PFSK-1 (cell line): ENCODE data around the gene KCNE2.

Source experiments
- FOXP2 ChIP-seq: optimal IDR thresholded peaks from 2 replicates; pipeline ENCODE3; 2011; ENCODE audit warnings: borderline replicate concordance, control low read depth, inconsistent platforms; ENCODE audit not compliant: insufficient read depth; ENCODE audit errors: extremely low read length, extremely low read depth
- POLR2AphosphoS5 ChIP-seq: IDR thresholded peaks from 2 replicates; pipeline ENCODE4 v1.6.1; 2012; ENCODE audit warnings: low read depth, mild to moderate bottlenecking, control low read depth, low read length, moderate library complexity
- SIN3A ChIP-seq: IDR thresholded peaks from 2 replicates; pipeline ENCODE4 v1.6.1; 2012; ENCODE audit warnings: mild to moderate bottlenecking, low read length, moderate library complexity, borderline replicate concordance; ENCODE audit not compliant: insufficient read depth
- TAF1 ChIP-seq: IDR thresholded peaks from 2 replicates; pipeline ENCODE4 v1.6.1; 2012; ENCODE audit warnings: low read length, control low read depth, borderline replicate concordance; ENCODE audit not compliant: insufficient read depth
- TF ChIP-seq, protein P1 (sequence below), 2 experiments: IDR thresholded peaks; 2 replicates each; pipeline versions ENCODE4 v1.6.1 to v1.8.0; 2011 to 2012; ENCODE audit warnings: low read depth in 2 of 2, low read length in 2 of 2, control low read depth in 1 of 2, inconsistent platforms in 1 of 2, mild to moderate bottlenecking in 1 of 2, moderate library complexity in 1 of 2; ENCODE audit not compliant: insufficient read depth in 1 of 2

The KCNE2 gene

DNA sequence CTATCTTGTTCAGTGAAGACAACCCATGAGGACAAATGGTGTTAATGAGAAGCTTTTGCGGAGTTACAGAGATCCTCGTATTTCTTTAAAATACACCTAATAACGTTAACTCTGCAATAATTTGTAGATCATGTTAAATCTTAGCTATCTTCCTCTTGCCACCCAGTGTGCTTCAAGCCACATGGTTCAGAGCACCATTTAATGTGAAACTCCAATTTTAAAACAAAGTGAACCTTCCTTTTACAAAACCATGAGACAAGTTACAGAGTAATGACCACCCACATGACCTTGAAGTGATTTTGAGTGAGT, 1.7 kb upstream of the KCNE2 start:
- TF ChIP-seq FOXP2, result no peak
- no peak for TF ChIP-seq SIN3A
- TF ChIP-seq TAF1, result no peak
- no peak for TF ChIP-seq POLR2AphosphoS5
- TF ChIP-seq, protein P1, sequence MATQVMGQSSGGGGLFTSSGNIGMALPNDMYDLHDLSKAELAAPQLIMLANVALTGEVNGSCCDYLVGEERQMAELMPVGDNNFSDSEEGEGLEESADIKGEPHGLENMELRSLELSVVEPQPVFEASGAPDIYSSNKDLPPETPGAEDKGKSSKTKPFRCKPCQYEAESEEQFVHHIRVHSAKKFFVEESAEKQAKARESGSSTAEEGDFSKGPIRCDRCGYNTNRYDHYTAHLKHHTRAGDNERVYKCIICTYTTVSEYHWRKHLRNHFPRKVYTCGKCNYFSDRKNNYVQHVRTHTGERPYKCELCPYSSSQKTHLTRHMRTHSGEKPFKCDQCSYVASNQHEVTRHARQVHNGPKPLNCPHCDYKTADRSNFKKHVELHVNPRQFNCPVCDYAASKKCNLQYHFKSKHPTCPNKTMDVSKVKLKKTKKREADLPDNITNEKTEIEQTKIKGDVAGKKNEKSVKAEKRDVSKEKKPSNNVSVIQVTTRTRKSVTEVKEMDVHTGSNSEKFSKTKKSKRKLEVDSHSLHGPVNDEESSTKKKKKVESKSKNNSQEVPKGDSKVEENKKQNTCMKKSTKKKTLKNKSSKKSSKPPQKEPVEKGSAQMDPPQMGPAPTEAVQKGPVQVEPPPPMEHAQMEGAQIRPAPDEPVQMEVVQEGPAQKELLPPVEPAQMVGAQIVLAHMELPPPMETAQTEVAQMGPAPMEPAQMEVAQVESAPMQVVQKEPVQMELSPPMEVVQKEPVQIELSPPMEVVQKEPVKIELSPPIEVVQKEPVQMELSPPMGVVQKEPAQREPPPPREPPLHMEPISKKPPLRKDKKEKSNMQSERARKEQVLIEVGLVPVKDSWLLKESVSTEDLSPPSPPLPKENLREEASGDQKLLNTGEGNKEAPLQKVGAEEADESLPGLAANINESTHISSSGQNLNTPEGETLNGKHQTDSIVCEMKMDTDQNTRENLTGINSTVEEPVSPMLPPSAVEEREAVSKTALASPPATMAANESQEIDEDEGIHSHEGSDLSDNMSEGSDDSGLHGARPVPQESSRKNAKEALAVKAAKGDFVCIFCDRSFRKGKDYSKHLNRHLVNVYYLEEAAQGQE (IDR thresholded peaks at IDR 0.05; ENCODE audit: insufficient read depth in 1 of 2, low read depth in 2 of 2, low read length in 2 of 2), result no peak

DNA sequence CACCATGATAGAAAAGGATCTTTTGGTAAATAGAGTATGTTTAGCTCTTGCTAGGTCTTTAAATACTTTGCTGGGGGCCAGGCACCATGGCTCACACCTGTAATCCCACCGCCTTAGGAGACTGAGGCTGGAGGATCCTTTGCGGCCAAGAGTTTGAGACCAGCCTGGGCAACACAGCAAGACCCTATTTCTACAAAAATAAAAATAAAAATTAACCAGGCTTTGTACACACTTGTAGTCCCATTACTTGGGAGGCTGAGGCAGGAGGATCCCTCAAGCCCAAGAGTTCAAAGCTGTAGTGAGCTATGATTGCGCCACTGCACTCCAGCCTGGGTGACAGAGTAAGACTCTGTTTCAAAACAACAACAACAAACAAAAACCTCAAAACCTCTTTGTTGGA, 1.1 kb upstream of the KCNE2 start:
- TF ChIP-seq POLR2AphosphoS5 (no peak), FOXP2 (no peak), TAF1 (no peak)

DNA sequence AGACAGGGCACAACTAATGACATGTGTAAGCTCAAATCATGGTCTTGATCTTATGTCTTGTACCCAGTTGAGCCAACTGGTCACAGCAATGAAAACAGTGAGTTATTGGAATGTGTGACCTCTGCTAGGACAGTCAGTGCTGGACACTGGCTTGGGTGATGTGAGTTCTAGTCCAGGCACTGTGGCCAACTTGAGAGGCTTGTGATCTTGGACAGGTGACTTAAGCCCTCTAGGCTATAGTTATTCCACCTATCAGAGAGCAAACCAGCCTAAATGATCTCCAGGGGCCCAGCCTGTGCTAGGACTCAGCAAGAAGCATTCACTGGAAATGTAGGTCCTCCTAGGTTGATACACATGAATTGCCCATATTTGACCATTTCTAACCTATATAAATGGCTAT, 1.1 kb downstream of the KCNE2 start:
- TF ChIP-seq SIN3A (no peak), FOXP2 (no peak), TAF1 (no peak), POLR2AphosphoS5 (no peak)
- TF ChIP-seq, protein P1 (IDR thresholded peaks at IDR 0.05; ENCODE audit: insufficient read depth in 1 of 2, low read depth in 2 of 2, low read length in 2 of 2), result no peak

DNA sequence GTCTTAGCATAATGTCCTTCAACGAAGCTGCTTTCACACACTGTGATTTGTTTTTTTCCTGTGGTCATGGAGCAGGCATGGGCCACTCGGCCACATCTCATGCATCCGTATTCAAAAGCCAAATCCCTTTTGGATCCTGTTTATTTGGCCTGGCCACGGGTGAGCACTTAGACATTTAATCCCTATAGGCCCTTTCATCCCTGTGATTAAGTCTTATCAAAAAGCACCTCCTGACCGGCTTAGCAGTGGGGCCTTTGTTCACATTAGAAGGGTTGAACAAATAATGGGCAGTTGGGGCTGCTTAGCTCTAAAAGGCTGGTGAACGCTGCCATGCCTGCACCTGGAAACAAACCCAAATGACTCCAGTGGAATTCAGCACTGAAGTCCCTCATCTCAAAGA, 2.0 kb downstream of the KCNE2 start:
- TF ChIP-seq POLR2AphosphoS5 (no peak), FOXP2 (no peak), TAF1 (no peak), SIN3A (no peak)
- TF ChIP-seq, protein P1 (IDR thresholded peaks at IDR 0.05; ENCODE audit: insufficient read depth in 1 of 2, low read depth in 2 of 2, low read length in 2 of 2), result no peak

DNA sequence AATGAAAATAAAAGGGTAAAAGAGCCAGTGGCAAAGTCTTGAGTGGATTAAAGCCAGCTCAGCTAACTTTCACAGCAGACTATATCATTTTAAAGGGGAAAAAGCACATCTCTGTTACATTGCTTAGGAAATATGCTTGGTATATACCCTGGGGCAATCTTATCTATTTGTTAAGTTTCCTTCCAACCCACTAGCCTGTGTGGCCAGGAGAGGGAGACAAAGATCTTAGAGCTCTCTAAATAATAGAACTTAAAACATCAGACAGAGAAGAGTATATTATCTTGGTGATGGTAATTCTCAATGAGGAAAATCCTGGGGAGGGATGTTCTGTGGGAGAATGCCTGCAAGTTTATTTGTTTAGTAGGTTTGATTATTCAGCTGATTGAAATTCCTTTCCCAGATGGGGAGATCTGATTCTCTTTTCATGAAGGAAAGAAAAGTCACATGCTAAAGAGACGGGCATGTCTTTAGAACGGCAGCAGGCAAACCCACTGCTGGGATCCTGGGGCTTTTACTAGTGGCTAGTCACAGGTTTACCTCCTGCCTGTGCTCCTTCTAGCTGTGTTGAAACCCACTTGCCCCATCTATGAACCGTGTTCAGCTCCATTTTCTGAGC, 3.6 kb downstream of the KCNE2 start:
- TF ChIP-seq, protein P1 (IDR thresholded peaks at IDR 0.05; ENCODE audit: insufficient read depth in 1 of 2, low read depth in 2 of 2, low read length in 2 of 2), result no peak
- no peak for TF ChIP-seq SIN3A
- TF ChIP-seq POLR2AphosphoS5, result no peak

DNA sequence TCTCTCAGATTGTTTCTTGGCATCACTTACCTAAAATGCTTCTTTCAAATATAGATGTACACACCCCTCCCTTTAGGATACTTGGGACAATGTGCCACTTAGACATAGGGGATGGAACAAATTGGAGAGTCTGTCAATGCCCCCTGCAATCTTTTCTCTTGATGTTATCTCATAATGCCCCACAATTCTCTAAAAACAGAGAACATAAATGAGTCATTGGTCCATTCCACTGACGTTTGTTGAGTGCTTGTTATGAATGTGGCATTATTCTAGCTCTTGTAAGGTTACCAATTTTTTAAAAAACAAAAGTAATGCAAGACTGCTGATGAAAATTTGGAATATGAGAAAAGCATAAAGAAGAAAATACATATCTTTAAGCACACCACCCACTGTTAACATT, 5.9 kb downstream of the KCNE2 start:
- TF ChIP-seq TAF1 (no peak), POLR2AphosphoS5 (no peak), SIN3A (no peak), FOXP2 (no peak)
- TF ChIP-seq, protein P1 (IDR thresholded peaks at IDR 0.05; ENCODE audit: insufficient read depth in 1 of 2, low read depth in 2 of 2, low read length in 2 of 2), result no peak
